Chondrocyte (in vitro differentiated cells): Measurements from ENCODE around the gene RELA. TPM values are rescaled to one million over a fixed set of nuclear protein-coding genes. Genes with fewer than 3 reads are reported as not detected.

Experiments used
- DNase-seq: peaks from one replicate; pipeline ENCODE4 v3.0.0; 2021; ENCODE audit warnings: mixed read lengths, low spot score
- H3K27ac Mint-ChIP-seq: one replicate; pipeline ENCODE4 v1.8.0; 2021; ENCODE audit warnings: mild to moderate bottlenecking, moderate library complexity, mixed read lengths; ENCODE audit not compliant: unreplicated experiment
- H3K27me3 Mint-ChIP-seq: 2 replicates; pipeline ENCODE4 v1.8.0; 2021; ENCODE audit warnings: low read depth, mixed read lengths
- H3K36me3 Mint-ChIP-seq: 2 replicates; pipeline ENCODE4 v1.8.0; 2021; ENCODE audit warnings: low read depth, mixed read lengths
- H3K4me1 Mint-ChIP-seq: 2 replicates; pipeline ENCODE4 v1.8.0; 2021; ENCODE audit warnings: low read depth, mild to moderate bottlenecking, mixed read lengths
- H3K4me3 Mint-ChIP-seq: one replicate; pipeline ENCODE4 v1.8.0; 2021; ENCODE audit warnings: mild to moderate bottlenecking, moderate library complexity, mixed read lengths; ENCODE audit not compliant: unreplicated experiment
- H3K9me3 Mint-ChIP-seq: 2 replicates; pipeline ENCODE4 v1.8.0; 2021; ENCODE audit warnings: low read depth, mixed read lengths
- CTCF ChIP-seq: fragments of 200-600 bp; sonication (generic); IDR thresholded peaks from 2 replicates; pipeline ENCODE4 v1.5.0; 2021; ENCODE audit warnings: antibody characterized with exemption, mild to moderate bottlenecking, moderate library complexity
- total RNA-seq: library from RNA; stranded (reverse); gene quantifications from 3 replicates; pipeline ENCODE4 v1.2.1, GENCODE V29; 2021

The RELA gene
- total RNA-seq, 1 donor from 2014 or later = 72.7 TPM

- Mint-ChIP-seq H3K4me3 (no peak overlapping the region), H3K27ac (no peak overlapping the region), H3K4me1 (peaks cover 8% of the 10 kb centered on the region), H3K36me3 (peaks cover 15% of the 10 kb centered on the region), H3K9me3 (no peaks in the 10 kb centered on the region), H3K27me3 (no peaks in the 10 kb centered on the region)
- no peak for TF ChIP-seq CTCF
- DNase-seq = no peak
Measured at GRCh38 chr11:65621460-65621859, 41.3 kb downstream of the RELA start.

GRCh38 chr11:65620666-65621065 lies 42.0 kb downstream of the RELA start:
- Mint-ChIP-seq H3K4me3 (no peak overlapping the region), H3K27ac (no peak overlapping the region), H3K4me1 (peaks cover 11% of the 10 kb centered on the region), H3K36me3 (peaks cover 17% of the 10 kb centered on the region), H3K27me3 (no peaks in the 10 kb centered on the region), H3K9me3 (no peaks in the 10 kb centered on the region)
- no peak for TF ChIP-seq CTCF
- DNase-seq = no peak

GRCh38 chr11:65619281-65619928 lies 43.3 kb downstream of the RELA start:
- no peak overlapping the region for H3K27ac Mint-ChIP-seq
- TF ChIP-seq CTCF = no peak
- no peak for DNase-seq
- H3K36me3 Mint-ChIP-seq = peaks cover 15% of the 10 kb centered on the region
- H3K9me3 Mint-ChIP-seq = no peaks in the 10 kb centered on the region
- H3K4me1 Mint-ChIP-seq = peaks cover 11% of the 10 kb centered on the region
- no peaks in the 10 kb centered on the region for H3K27me3 Mint-ChIP-seq
- no peak overlapping the region for H3K4me3 Mint-ChIP-seq

- TF ChIP-seq CTCF = no peak
- H3K4me3 Mint-ChIP-seq = no peak overlapping the region
- DNase-seq = no peak
- H3K36me3 Mint-ChIP-seq = peaks cover 13% of the 10 kb centered on the region
- H3K9me3 Mint-ChIP-seq = no peaks in the 10 kb centered on the region
- no peaks in the 10 kb centered on the region for H3K27me3 Mint-ChIP-seq
- H3K27ac Mint-ChIP-seq = no peak overlapping the region
- H3K4me1 Mint-ChIP-seq = peaks cover 11% of the 10 kb centered on the region
Measured at GRCh38 chr11:65618763-65619162, 44.0 kb downstream of the RELA start.

GRCh38 chr11:65617990-65618751 lies 44.5 kb downstream of the RELA start:
- no peak for DNase-seq
- H3K27me3 Mint-ChIP-seq = no peaks in the 10 kb centered on the region
- peaks cover 13% of the 10 kb centered on the region for H3K36me3 Mint-ChIP-seq
- no peak overlapping the region for H3K4me3 Mint-ChIP-seq
- no peaks in the 10 kb centered on the region for H3K9me3 Mint-ChIP-seq
- no peak for TF ChIP-seq CTCF
- no peak overlapping the region for H3K27ac Mint-ChIP-seq
- H3K4me1 Mint-ChIP-seq = peaks cover 13% of the 10 kb centered on the region
